Measurements from ENCODE around the gene GLI3.

- TF ChIP-seq CTCF (conservative IDR thresholded peaks at IDR 0.05 in 1 of 2, IDR thresholded peaks at IDR 0.05 in 1 of 2; ENCODE audit: extremely low read depth in 1 of 2, insufficient read depth in 1 of 2, low read depth in 1 of 2, low read length in 2 of 2) (no peak), EZH2 (IDR thresholded peaks at IDR 0.05; ENCODE audit: borderline replicate concordance, low read length) (no peak)
These were observed 203.5 kb downstream of the GLI3 start for GRCh38 chr7:42033480-42033879.
